Neuronal stem cell (in vitro differentiated cells): ENCODE results near the gene MON2.

Experiments
- DNase-seq: peaks from one replicate; pipeline ENCODE4 v3.0.0-alpha.2; 2013; ENCODE audit warnings: low spot score
- H2AFZ ChIP-seq: one replicate; pipeline ENCODE4 v1.6.1; 2013; ENCODE audit warnings: mild to moderate bottlenecking, low read length, inconsistent platforms
- H2AK5ac ChIP-seq: 2 replicates; pipeline ENCODE4 v1.6.1; 2013; ENCODE audit warnings: low read depth, mild to moderate bottlenecking, inconsistent platforms, low read length, moderate library complexity, mixed read lengths
- H2BK120ac ChIP-seq: 2 replicates; pipeline ENCODE4 v1.6.1; 2013; ENCODE audit warnings: low read depth, mild to moderate bottlenecking, inconsistent platforms, low read length, moderate library complexity, mixed read lengths
- H2BK12ac ChIP-seq: one replicate; pipeline ENCODE4 v1.6.1; 2013; ENCODE audit warnings: low read length, inconsistent platforms
- H2BK15ac ChIP-seq: 2 replicates; pipeline ENCODE4 v1.6.1; 2013; ENCODE audit warnings: mild to moderate bottlenecking, low read length, inconsistent platforms, mixed read lengths
- H2BK5ac ChIP-seq: one replicate; pipeline ENCODE4 v1.6.1; 2013; ENCODE audit warnings: inconsistent platforms, mild to moderate bottlenecking, low read length, moderate library complexity
- H3K14ac ChIP-seq: one replicate; pipeline ENCODE4 v1.6.1; 2013; ENCODE audit warnings: low read length, inconsistent platforms
- H3K18ac ChIP-seq: 2 replicates; pipeline ENCODE4 v1.6.1; 2013; ENCODE audit warnings: low read length, inconsistent platforms
- H3K23ac ChIP-seq: 2 replicates; pipeline ENCODE4 v1.6.1; 2013; ENCODE audit warnings: low read depth, mild to moderate bottlenecking, mixed read lengths, low read length, inconsistent platforms; ENCODE audit not compliant: poor library complexity
- H3K27ac ChIP-seq: replicated peaks from 3 replicates; pipeline ENCODE4 v1.5.1; 2013; ENCODE audit warnings: low read length, inconsistent platforms
- H3K27me3 ChIP-seq, 3 experiments: 2 replicates each; pipeline ENCODE4 v1.6.1; 2013; ENCODE audit warnings: low read length in 3 of 3, mild to moderate bottlenecking in 2 of 3, inconsistent platforms in 1 of 3, low read depth in 1 of 3, mixed read lengths in 1 of 3, moderate library complexity in 1 of 3; ENCODE audit not compliant: control insufficient read depth in 3 of 3, insufficient read depth in 3 of 3
- H3K36me3 ChIP-seq, 2 donors: replicated peaks in 1 of 2; 2 replicates each; pipeline ENCODE4 v1.6.1; 2013; ENCODE audit warnings: low read length in 2 of 2; ENCODE audit not compliant: control insufficient read depth in 2 of 2, insufficient read depth in 2 of 2
- H3K4ac ChIP-seq: 2 replicates; pipeline ENCODE4 v1.6.1; 2013; ENCODE audit warnings: inconsistent platforms, mild to moderate bottlenecking, low read length, moderate library complexity
- H3K4me1 ChIP-seq, 2 donors: 1 replicate in 1 of 2; 2 replicates in 1 of 2; pipeline ENCODE4 v1.6.1; 2013; ENCODE audit warnings: low read length in 2 of 2, low read depth in 1 of 2; ENCODE audit not compliant: control insufficient read depth in 2 of 2, insufficient read depth in 1 of 2
- H3K4me2 ChIP-seq: one replicate; pipeline ENCODE4 v1.6.1; 2013; ENCODE audit warnings: mild to moderate bottlenecking, low read length, inconsistent platforms; ENCODE audit not compliant: insufficient read depth, poor library complexity, severe bottlenecking
- H3K4me3 ChIP-seq, 2 donors: 2 replicates each; pipeline ENCODE4 v1.5.1; 2013; ENCODE audit warnings: low read length in 2 of 2, mild to moderate bottlenecking in 2 of 2, inconsistent platforms in 1 of 2, moderate library complexity in 1 of 2
- H3K79me1 ChIP-seq: one replicate; pipeline ENCODE4 v1.6.1; 2013; ENCODE audit warnings: low read depth, mild to moderate bottlenecking, inconsistent platforms, low read length, moderate library complexity
- H3K9ac ChIP-seq: one replicate; pipeline ENCODE4 v1.6.1; 2013; ENCODE audit warnings: mild to moderate bottlenecking, low read depth, low read length, inconsistent platforms; ENCODE audit not compliant: poor library complexity
- H3K9me3 ChIP-seq, 2 donors: replicated peaks in 1 of 2; 2 replicates each; pipeline versions ENCODE3 to v1.6.1; 2013; ENCODE audit warnings: low read length in 2 of 2, mild to moderate bottlenecking in 2 of 2, inconsistent platforms in 1 of 2, low read depth in 1 of 2, mixed read lengths in 1 of 2, moderate library complexity in 1 of 2; ENCODE audit not compliant: control insufficient read depth in 2 of 2, insufficient read depth in 1 of 2
- H4K8ac ChIP-seq: one replicate; pipeline ENCODE4 v1.6.1; 2013; ENCODE audit warnings: low read depth, mild to moderate bottlenecking, inconsistent platforms, low read length, moderate library complexity
- H4K91ac ChIP-seq: one replicate; pipeline ENCODE4 v1.6.1; 2013; ENCODE audit warnings: low read length, low read depth, mild to moderate bottlenecking, inconsistent platforms; ENCODE audit not compliant: poor library complexity
- WGBS, 2 donors: extraction: QIAGEN DNeasy Blood & Tissue Kit; methylation state at CpG; one replicate each; pipeline ENCODE4 v1.1.7; 2013; ENCODE audit warnings: missing lambda C conversion rate in 2 of 2, mixed read lengths in 1 of 2; ENCODE audit not compliant: insufficient read length in 2 of 2, insufficient replicate concordance in 1 of 2; ENCODE audit errors: extremely low coverage in 2 of 2; 5-methylcytosine and 5-hydroxymethylcytosine counted together

Gene MON2

GRCh38 chr12:62532333-62532732 lies 65.7 kb downstream of the MON2 start:
- WGBS, 2 donors, result no CpG with 5 or more reads among the region's 3 CpGs
- H3K9ac ChIP-seq, result no peak overlapping the region
- no peak overlapping the region for H2BK5ac ChIP-seq
- no peak overlapping the region for H4K91ac ChIP-seq
- no peak overlapping the region for H3K4me3 ChIP-seq
- no peak overlapping the region for H4K8ac ChIP-seq
- H3K9me3 ChIP-seq, result no peaks in the 10 kb centered on the region
- no peaks in the 10 kb centered on the region for H3K79me1 ChIP-seq
- H2AK5ac ChIP-seq, result no peak overlapping the region
- H3K27me3 ChIP-seq, result no peaks in the 10 kb centered on the region
- no peak overlapping the region for H3K23ac ChIP-seq
- no peak overlapping the region for H3K4me2 ChIP-seq
- H3K27ac ChIP-seq, result no peak overlapping the region
- DNase-seq, result no peak
- no peak overlapping the region for H3K4ac ChIP-seq
- H3K14ac ChIP-seq, result no peak overlapping the region
- H3K18ac ChIP-seq, result no peak overlapping the region
- H3K36me3 ChIP-seq, result peaks cover 4 to 48% of the 10 kb centered on the region in 2 donors
- no peak overlapping the region for H2BK12ac ChIP-seq
- no peak overlapping the region for H2BK120ac ChIP-seq
- H3K4me1 ChIP-seq, result no peaks in the 10 kb centered on the region
- H2BK15ac ChIP-seq, result no peak overlapping the region
- H2AFZ ChIP-seq, result no peak overlapping the region

- peaks cover 4 to 57% of the 10 kb centered on the region in 2 donors for H3K36me3 ChIP-seq
- H3K27ac ChIP-seq, result no peak overlapping the region
Measured at GRCh38 chr12:62533087-62533754, 66.6 kb downstream of the MON2 start.

GRCh38 chr12:62533755-62534107 lies 67.1 kb downstream of the MON2 start:
- Histone ChIP-seq H3K23ac (no peak overlapping the region), H2BK120ac (no peak overlapping the region), H3K4ac (no peak overlapping the region), H3K79me1 (no peaks in the 10 kb centered on the region), H4K91ac (no peak overlapping the region), H4K8ac (no peak overlapping the region), H2AK5ac (no peak overlapping the region), H3K9me3 (no peaks in the 10 kb centered on the region), H2AFZ (no peak overlapping the region), H2BK15ac (no peak overlapping the region), H3K18ac (no peak overlapping the region), H3K27me3 (no peaks in the 10 kb centered on the region), H3K4me3 (no peak overlapping the region), H3K27ac (no peak overlapping the region), H3K14ac (no peak overlapping the region), H3K9ac (no peak overlapping the region), H3K36me3 (peaks cover 4 to 62% of the 10 kb centered on the region in 2 donors), H2BK12ac (no peak overlapping the region), H2BK5ac (no peak overlapping the region), H3K4me2 (no peak overlapping the region), H3K4me1 (no peaks in the 10 kb centered on the region)
- no peak for DNase-seq
- WGBS, 2 donors, result no CpG with 5 or more reads among the region's 2 CpGs

More at GRCh38 chr12:62533087-62533754, 66.6 kb downstream of the MON2 start:
- Histone ChIP-seq H2BK120ac (no peak overlapping the region), H3K79me1 (no peaks in the 10 kb centered on the region), H3K9ac (no peak overlapping the region), H3K4ac (no peak overlapping the region), H4K91ac (no peak overlapping the region), H3K14ac (no peak overlapping the region), H2AFZ (no peak overlapping the region), H2BK12ac (no peak overlapping the region), H2AK5ac (no peak overlapping the region), H2BK5ac (no peak overlapping the region), H4K8ac (no peak overlapping the region), H2BK15ac (no peak overlapping the region), H3K18ac (no peak overlapping the region), H3K23ac (no peak overlapping the region), H3K4me3 (no peak overlapping the region), H3K9me3 (no peaks in the 10 kb centered on the region), H3K4me2 (no peak overlapping the region), H3K4me1 (no peaks in the 10 kb centered on the region), H3K27me3 (no peaks in the 10 kb centered on the region)
- no CpG with 5 or more reads among the region's 2 CpGs for WGBS, 2 donors
- no peak for DNase-seq

- Histone ChIP-seq H3K18ac (no peak overlapping the region), H3K4me3 (no peak overlapping the region), H3K27me3 (no peaks in the 10 kb centered on the region), H3K79me1 (no peaks in the 10 kb centered on the region), H2AK5ac (no peak overlapping the region), H2BK12ac (no peak overlapping the region), H2BK120ac (no peak overlapping the region), H4K8ac (no peak overlapping the region), H2BK5ac (no peak overlapping the region), H3K27ac (no peak overlapping the region), H4K91ac (no peak overlapping the region), H3K14ac (no peak overlapping the region), H3K23ac (no peak overlapping the region), H3K36me3 (peaks cover 4 to 89% of the 10 kb centered on the region in 2 donors), H2BK15ac (no peak overlapping the region), H2AFZ (no peak overlapping the region), H3K9me3 (no peaks in the 10 kb centered on the region), H3K4me1 (no peaks in the 10 kb centered on the region), H3K4ac (no peak overlapping the region), H3K9ac (no peak overlapping the region), H3K4me2 (no peak overlapping the region)
- DNase-seq, result no peak
- no CpG with 5 or more reads among the region's 4 CpGs for WGBS, 2 donors
Measured at GRCh38 chr12:62536546-62536945, 69.9 kb downstream of the MON2 start.
